ENCODE measurements around the gene KIAA0319L. TPM values are rescaled to one million over a fixed set of nuclear protein-coding genes. Genes with fewer than 3 reads are reported as not detected.
"Not testable (repeated sequence)": the region's sequence is repeated elsewhere in the genome, so short reads cannot be mapped to it uniquely, and the experiment has no call there.

Gene KIAA0319L
- total RNA-seq, 1 donor from 2014 or later = 60.5 TPM

DNA sequence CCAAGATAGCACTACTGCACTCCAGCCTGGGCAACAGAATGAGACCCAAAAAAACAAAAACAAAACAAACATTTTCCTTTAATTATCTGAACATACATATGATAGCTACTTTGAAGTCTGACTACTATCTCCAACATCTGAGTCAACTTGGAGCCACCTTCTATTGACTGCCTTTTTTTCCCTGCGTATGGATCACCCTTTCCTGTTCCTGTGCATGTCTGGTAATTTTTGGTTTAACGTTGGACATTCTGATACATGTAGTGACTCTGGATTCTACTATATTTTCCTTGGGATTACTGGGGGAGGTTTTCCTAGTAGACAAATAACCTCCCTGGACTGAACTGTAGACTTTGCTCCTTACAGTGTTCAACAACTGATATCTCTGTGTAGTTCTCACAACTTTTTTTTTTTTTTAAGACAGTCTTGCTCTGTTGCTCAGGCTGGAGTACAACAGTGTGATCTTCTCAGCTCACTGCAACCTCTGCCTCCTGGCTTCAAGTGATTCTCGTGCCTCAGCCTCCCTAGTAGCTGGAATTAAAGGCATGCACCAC is 70.3 kb downstream of the KIAA0319L start:
- TF ChIP-seq, protein P1, sequence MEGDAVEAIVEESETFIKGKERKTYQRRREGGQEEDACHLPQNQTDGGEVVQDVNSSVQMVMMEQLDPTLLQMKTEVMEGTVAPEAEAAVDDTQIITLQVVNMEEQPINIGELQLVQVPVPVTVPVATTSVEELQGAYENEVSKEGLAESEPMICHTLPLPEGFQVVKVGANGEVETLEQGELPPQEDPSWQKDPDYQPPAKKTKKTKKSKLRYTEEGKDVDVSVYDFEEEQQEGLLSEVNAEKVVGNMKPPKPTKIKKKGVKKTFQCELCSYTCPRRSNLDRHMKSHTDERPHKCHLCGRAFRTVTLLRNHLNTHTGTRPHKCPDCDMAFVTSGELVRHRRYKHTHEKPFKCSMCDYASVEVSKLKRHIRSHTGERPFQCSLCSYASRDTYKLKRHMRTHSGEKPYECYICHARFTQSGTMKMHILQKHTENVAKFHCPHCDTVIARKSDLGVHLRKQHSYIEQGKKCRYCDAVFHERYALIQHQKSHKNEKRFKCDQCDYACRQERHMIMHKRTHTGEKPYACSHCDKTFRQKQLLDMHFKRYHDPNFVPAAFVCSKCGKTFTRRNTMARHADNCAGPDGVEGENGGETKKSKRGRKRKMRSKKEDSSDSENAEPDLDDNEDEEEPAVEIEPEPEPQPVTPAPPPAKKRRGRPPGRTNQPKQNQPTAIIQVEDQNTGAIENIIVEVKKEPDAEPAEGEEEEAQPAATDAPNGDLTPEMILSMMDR (IDR thresholded peaks at IDR 0.05; ENCODE audit: insufficient read depth, low read length, poor library complexity, severe bottlenecking) = no peak
- Histone ChIP-seq H3K27me3 (ENCODE audit: control insufficient read depth, insufficient read depth, low read length) (no peaks in the 10 kb centered on the region), H3K36me3 (ENCODE audit: control insufficient read depth, insufficient read depth, low read length) (no peaks in the 10 kb centered on the region), H3K4me3 (ENCODE audit: low read depth, low read length) (no peak overlapping the region)
- no peak for DNase-seq (ENCODE audit: low read depth)

DNA sequence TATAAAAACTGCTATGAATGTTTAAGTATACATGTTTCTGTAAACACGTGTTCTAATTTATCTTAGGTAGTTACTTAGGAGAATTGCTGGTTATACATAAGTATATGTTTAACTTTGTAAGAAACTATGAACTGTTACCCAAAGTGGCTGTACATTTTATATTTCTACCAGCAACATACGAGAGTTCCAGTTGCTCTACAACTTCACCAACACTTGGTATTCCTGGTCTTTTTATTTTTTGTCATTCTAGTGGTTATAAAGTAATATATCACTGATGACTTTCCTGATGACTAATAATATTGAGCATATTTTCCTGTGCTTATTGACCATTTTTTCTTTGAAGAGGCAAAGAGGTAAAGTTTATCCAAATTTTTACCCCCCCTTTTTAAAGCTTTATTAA is 76.0 kb downstream of the KIAA0319L start:
- no peak for DNase-seq (ENCODE audit: low read depth)
- Histone ChIP-seq H3K36me3 (ENCODE audit: control insufficient read depth, insufficient read depth, low read length) (no peaks in the 10 kb centered on the region), H3K4me3 (ENCODE audit: low read depth, low read length) (no peak overlapping the region), H3K27me3 (ENCODE audit: control insufficient read depth, insufficient read depth, low read length) (no peaks in the 10 kb centered on the region)
- TF ChIP-seq, protein P1 (IDR thresholded peaks at IDR 0.05; ENCODE audit: insufficient read depth, low read length, poor library complexity, severe bottlenecking) = no peak

DNA sequence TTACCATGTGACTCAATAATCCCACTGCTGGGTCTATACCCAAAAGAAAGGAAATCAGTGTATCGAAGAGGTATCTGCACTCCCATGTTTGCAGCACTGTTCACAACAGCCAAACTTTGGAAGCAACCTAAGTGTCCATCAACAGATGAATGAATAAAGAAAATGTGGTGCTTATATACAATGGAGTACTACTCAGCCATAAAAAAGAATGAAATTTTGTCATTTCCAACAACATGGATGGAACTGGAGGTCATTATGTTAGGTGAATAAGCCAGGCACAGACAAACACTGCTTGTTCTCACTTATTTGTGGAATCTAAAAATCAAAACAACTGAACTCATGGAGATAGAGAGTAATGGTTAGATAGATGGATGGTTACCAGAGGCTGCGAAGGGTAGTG is 79.3 kb downstream of the KIAA0319L start:
- TF ChIP-seq, protein P1 (IDR thresholded peaks at IDR 0.05; ENCODE audit: insufficient read depth, low read length, poor library complexity, severe bottlenecking) = no peak

DNA sequence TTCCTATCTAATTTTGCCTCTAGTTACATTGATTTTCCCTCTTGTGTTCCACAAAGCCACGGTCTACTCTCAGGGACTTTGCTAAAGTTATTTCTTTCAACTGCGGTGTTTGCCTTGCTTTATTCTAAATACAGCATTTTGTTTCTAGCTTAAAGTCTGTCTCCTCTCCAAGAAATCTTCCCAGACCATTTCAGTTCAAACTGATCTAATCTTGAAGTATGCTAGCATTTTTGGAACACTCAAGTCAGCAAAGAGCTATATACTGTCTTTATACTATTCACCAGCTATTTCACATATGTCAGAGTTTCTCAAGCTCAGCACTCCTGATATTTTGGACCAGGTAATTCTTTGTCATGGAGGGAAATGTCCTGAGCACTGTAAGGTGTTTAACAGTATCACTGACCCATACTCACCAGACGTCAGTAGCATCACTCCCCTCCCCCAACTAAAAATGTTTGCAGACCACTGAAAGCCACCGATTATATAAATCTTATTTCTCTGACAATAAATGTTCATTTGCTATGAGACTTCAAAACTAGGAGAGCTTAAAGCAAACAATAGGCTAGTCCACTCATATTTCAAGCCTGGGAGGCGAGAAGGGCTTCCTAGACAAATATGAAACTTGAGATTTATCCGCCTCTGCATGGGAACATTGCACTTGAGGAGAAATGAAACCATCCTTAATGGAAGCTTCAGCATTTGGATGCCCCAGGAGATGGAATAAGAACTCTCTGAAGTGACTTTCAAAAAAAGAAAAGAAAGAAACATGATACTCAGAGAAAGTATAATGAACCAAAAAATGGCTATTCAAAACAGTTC is 81.1 kb downstream of the KIAA0319L start:
- no peak for DNase-seq (ENCODE audit: low read depth)
- no peaks in the 10 kb centered on the region for H3K36me3 ChIP-seq (ENCODE audit: control insufficient read depth, insufficient read depth, low read length)
- TF ChIP-seq, protein P1 (IDR thresholded peaks at IDR 0.05; ENCODE audit: insufficient read depth, low read length, poor library complexity, severe bottlenecking) = no peak
- no peak overlapping the region for H3K4me3 ChIP-seq (ENCODE audit: low read depth, low read length)
- no peaks in the 10 kb centered on the region for H3K27me3 ChIP-seq (ENCODE audit: control insufficient read depth, insufficient read depth, low read length)

More for the DNA sequence above, 79.3 kb downstream of the KIAA0319L start:
- DNase-seq (ENCODE audit: low read depth) = no peak
- Histone ChIP-seq H3K4me3 (ENCODE audit: low read depth, low read length) (no peak overlapping the region), H3K27me3 (ENCODE audit: control insufficient read depth, insufficient read depth, low read length) (no peaks in the 10 kb centered on the region), H3K36me3 (ENCODE audit: control insufficient read depth, insufficient read depth, low read length) (no peaks in the 10 kb centered on the region)

DNA sequence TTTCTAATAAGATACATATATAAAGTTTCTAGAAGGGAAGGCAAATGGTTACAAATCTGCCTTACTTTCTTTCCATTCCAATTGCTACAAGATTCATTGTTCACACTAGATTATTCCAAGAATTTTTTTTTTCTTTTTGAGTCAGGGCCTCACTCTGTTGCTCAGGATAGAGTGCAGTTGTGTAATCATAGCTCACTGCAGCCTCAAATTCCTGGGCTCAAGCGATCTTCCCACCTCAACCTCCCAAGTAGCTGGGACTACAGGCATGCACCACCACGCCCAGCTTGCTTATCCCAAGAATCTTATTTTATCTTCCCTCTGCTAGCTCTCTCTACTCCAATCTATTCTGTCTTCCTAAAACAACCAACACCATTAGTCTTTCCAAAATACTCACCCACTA is 81.8 kb downstream of the KIAA0319L start:
- DNase-seq (ENCODE audit: low read depth) = no peak
- H3K36me3 ChIP-seq (ENCODE audit: control insufficient read depth, insufficient read depth, low read length) = no peaks in the 10 kb centered on the region
- H3K27me3 ChIP-seq (ENCODE audit: control insufficient read depth, insufficient read depth, low read length) = no peaks in the 10 kb centered on the region

DNA sequence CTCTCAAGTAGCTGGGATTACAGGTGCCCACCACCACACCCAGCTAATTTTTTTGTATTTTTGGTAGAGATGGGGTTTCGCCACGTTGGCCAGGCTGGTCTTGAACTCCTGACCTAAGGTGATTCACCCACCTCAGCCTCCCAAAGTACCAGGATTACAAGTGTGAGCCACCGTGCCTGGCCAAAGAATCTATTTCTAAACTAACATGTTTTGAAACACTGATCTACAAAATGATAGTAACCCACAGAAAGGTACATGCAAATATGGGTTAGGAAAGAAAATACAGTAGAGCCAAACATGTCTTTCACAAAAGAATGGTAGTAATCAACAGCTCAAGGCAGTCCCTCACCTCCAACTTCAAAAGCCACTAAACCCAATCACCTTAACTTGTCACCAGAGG is 84.0 kb downstream of the KIAA0319L start:
- H3K27me3 ChIP-seq (ENCODE audit: control insufficient read depth, insufficient read depth, low read length); H3K4me3 ChIP-seq (ENCODE audit: low read depth, low read length); H3K36me3 ChIP-seq (ENCODE audit: control insufficient read depth, insufficient read depth, low read length); DNase-seq (ENCODE audit: low read depth): not testable (repeated sequence)

More for the DNA sequence above, 81.8 kb downstream of the KIAA0319L start:
- TF ChIP-seq, protein P1 (IDR thresholded peaks at IDR 0.05; ENCODE audit: insufficient read depth, low read length, poor library complexity, severe bottlenecking) = no peak
- no peak overlapping the region for H3K4me3 ChIP-seq (ENCODE audit: low read depth, low read length)
